Endothelial cell of umbilical vein (primary cell): ENCODE results near the gene CCDC9B. TPM values are rescaled to one million over a fixed set of nuclear protein-coding genes. Genes with fewer than 3 reads are reported as not detected.

Source experiments
- BruUV-seq: library from RNA; stranded (reverse); fragments of 400-500 nt; replicated peaks from 2 replicates; lab custom pipeline; 2021; lab: Mats Ljungman, UMichigan
- CTCF ChIA-PET: fragments of 300-600, 350-600 bp; sonication (Branson Sonifier 250); formaldehyde crosslinking; loops from one replicate; lab custom pipeline; 2021; ENCODE audit warnings: antibody characterized with exemption, inconsistent platforms; lab: Charles Lee
- POLR2A ChIA-PET: fragments of 300-600, 350-600 bp; sonication (Branson Sonifier 250); formaldehyde crosslinking; loops from one replicate; lab custom pipeline; 2021; ENCODE audit warnings: antibody characterized with exemption, inconsistent platforms; lab: Charles Lee
- DNase-seq: peaks from one replicate; pipeline ENCODE4 v3.0.0-alpha.2; 2011; ENCODE audit warnings: low read depth, low spot score
- FAIRE-seq: peaks from 2 replicates; lab custom pipeline; 2011; peaks lifted over from hg19 to GRCh38; lab: Jason Lieb, UNC
- H2AFZ ChIP-seq: 2 replicates; pipeline ENCODE4 v1.6.0; 2012; ENCODE audit warnings: low read depth, low read length, control low read depth, inconsistent platforms
- H3K27ac ChIP-seq: 2 replicates; pipeline ENCODE4 v1.5.1; 2011; ENCODE audit warnings: low read depth, mild to moderate bottlenecking, control low read depth, low read length, moderate library complexity; ENCODE audit not compliant: insufficient read depth
- H3K27me3 ChIP-seq, 2 experiments: 2 replicates each; pipeline versions ENCODE4 v1.6.0 to v1.6.1; 2011; ENCODE audit warnings: low read length in 2 of 2, mixed read lengths in 1 of 2; ENCODE audit not compliant: control insufficient read depth in 2 of 2, insufficient read depth in 2 of 2
- H3K36me3 ChIP-seq, 2 experiments: 2 replicates in 1 of 2; 3 replicates in 1 of 2; pipeline ENCODE4 v1.5.1; 2011; ENCODE audit warnings: low read length in 2 of 2, mild to moderate bottlenecking in 1 of 2, moderate library complexity in 1 of 2; ENCODE audit not compliant: control insufficient read depth in 2 of 2, insufficient read depth in 2 of 2; ENCODE audit errors: extremely low read depth in 1 of 2
- H3K4me1 ChIP-seq: 3 replicates; pipeline ENCODE4 v1.5.1; 2011; ENCODE audit warnings: mild to moderate bottlenecking, low read length; ENCODE audit not compliant: control insufficient read depth, insufficient read depth; ENCODE audit errors: extremely low read depth
- H3K4me2 ChIP-seq: 2 replicates; pipeline ENCODE4 v1.6.1; 2011; ENCODE audit warnings: low read length, control low read depth, mixed read lengths; ENCODE audit not compliant: insufficient read depth
- H3K4me3 ChIP-seq, 3 experiments: fragments of 200-600 bp in 1 of 3; sonication (generic), shearing (Covaris generic) in 1 of 3; replicated peaks in 1 of 3; 2 replicates each; pipeline ENCODE4 v1.5.1; 2011 to 2016; ENCODE audit warnings: control low read depth in 3 of 3, low read length in 3 of 3, mild to moderate bottlenecking in 2 of 3, inconsistent platforms in 1 of 3, low read depth in 1 of 3, moderate library complexity in 1 of 3; ENCODE audit not compliant: insufficient read depth in 1 of 3
- H3K79me2 ChIP-seq: 2 replicates; pipeline ENCODE4 v1.6.0; 2012; ENCODE audit warnings: low read length, inconsistent platforms; ENCODE audit not compliant: control insufficient read depth, insufficient read depth
- H3K9ac ChIP-seq: replicated peaks from 2 replicates; pipeline ENCODE3; 2011; ENCODE audit warnings: low read length, control low read depth; ENCODE audit not compliant: insufficient read depth; ENCODE audit errors: extremely low read depth
- H3K9me1 ChIP-seq: replicated peaks from 3 replicates; pipeline ENCODE4 v1.6.0; 2011; ENCODE audit warnings: mild to moderate bottlenecking, low read length; ENCODE audit not compliant: control insufficient read depth, insufficient read depth; ENCODE audit errors: extremely low read depth
- H3K9me3 ChIP-seq: replicated peaks from 2 replicates; pipeline ENCODE4 v1.5.1; 2012; ENCODE audit warnings: low read length, inconsistent platforms; ENCODE audit not compliant: control insufficient read depth, insufficient read depth
- H4K20me1 ChIP-seq: replicated peaks from 2 replicates; pipeline ENCODE3; 2011; ENCODE audit warnings: mild to moderate bottlenecking, low read length; ENCODE audit not compliant: control insufficient read depth, insufficient read depth; ENCODE audit errors: extremely low read depth
- EZH2 ChIP-seq: IDR thresholded peaks from 2 replicates; pipeline ENCODE4 v1.6.1; 2012; ENCODE audit warnings: borderline replicate concordance, low read depth, mild to moderate bottlenecking, moderate library complexity, low read length, inconsistent platforms; ENCODE audit not compliant: severe bottlenecking
- FOS ChIP-seq: IDR thresholded peaks from 2 replicates; pipeline ENCODE4 v1.6.1; 2011; ENCODE audit warnings: mild to moderate bottlenecking, low read length, moderate library complexity, borderline replicate concordance; ENCODE audit not compliant: insufficient read depth
- GATA2 ChIP-seq: IDR thresholded peaks from 2 replicates; pipeline ENCODE4 v1.7.0; 2011; ENCODE audit warnings: low read depth, mild to moderate bottlenecking, moderate library complexity, mixed read lengths, low read length; ENCODE audit not compliant: insufficient read length, insufficient read depth
- JUN ChIP-seq: IDR thresholded peaks from 2 replicates; pipeline ENCODE4 v1.6.1; 2011; ENCODE audit warnings: borderline replicate concordance, low read depth; ENCODE audit not compliant: insufficient read length, insufficient read depth
- MAX ChIP-seq: IDR thresholded peaks from 2 replicates; pipeline ENCODE4 v1.6.1; 2011; ENCODE audit not compliant: insufficient read depth, insufficient read length
- MYC ChIP-seq: IDR thresholded peaks from one replicate; pipeline ENCODE4 v1.6.1; 2011; ENCODE audit warnings: mild to moderate bottlenecking, low read depth, low read length
- POLR2A ChIP-seq: IDR thresholded peaks from 2 replicates; pipeline ENCODE4 v1.6.1; 2012; ENCODE audit warnings: low read depth, mild to moderate bottlenecking, control low read depth, low read length
- POLR2AphosphoS5 ChIP-seq: IDR thresholded peaks from 2 replicates; pipeline ENCODE4 v1.6.1; 2012; ENCODE audit warnings: low read depth, mild to moderate bottlenecking, control low read depth, low read length, moderate library complexity; ENCODE audit not compliant: insufficient read depth
- dilution Hi-C: fragments of 300-500 bp; cut with MboI; formaldehyde crosslinking; loops from one replicate; pipeline ENCODE4 v1.15.0; 2019; ENCODE audit warnings: low sequenced_read_pairs; ENCODE audit not compliant: extremely low pct_ligation_motif_present
- intact Hi-C: fragments of 100-400 bp; cut with micrococcal nuclease; formaldehyde crosslinking; loops from one replicate; pipeline ENCODE4 v1.10.0; 2022
- polyA plus RNA-seq, 4 experiments: library from polyadenylated mRNA; depleted of rRNA in 3 of 4; stranded (reverse) in 3 of 4; unstranded in 1 of 4; fragments of >200 nt; gene quantifications; 2 replicates each; pipeline versions ENCODE4 v1.2.1 to v1.2.3, GENCODE V29; 2011 to 2012; ENCODE audit warnings: missing spikeins in 1 of 4
- total RNA-seq: library from RNA; stranded (reverse); gene quantifications from 2 replicates; pipeline ENCODE4 v1.2.3, GENCODE V29; 2021
- TF ChIP-seq, protein P1 (sequence below), 2 donors: IDR thresholded peaks; 1 replicate in 1 of 2; 2 replicates in 1 of 2; pipeline ENCODE4 v1.5.1; 2011; ENCODE audit warnings: low read length in 2 of 2, mild to moderate bottlenecking in 2 of 2, moderate library complexity in 2 of 2, control low read depth in 1 of 2, inconsistent platforms in 1 of 2, low read depth in 1 of 2; ENCODE audit not compliant: insufficient read depth in 1 of 2; ENCODE audit errors: extremely low read depth in 1 of 2

The CCDC9B gene
- total and polyA plus RNA-seq, 2 donors (not counting 3 experiments of a cell fraction or from before 2014, with no cell fraction given) = 7.6 to 46.0 TPM

DNA sequence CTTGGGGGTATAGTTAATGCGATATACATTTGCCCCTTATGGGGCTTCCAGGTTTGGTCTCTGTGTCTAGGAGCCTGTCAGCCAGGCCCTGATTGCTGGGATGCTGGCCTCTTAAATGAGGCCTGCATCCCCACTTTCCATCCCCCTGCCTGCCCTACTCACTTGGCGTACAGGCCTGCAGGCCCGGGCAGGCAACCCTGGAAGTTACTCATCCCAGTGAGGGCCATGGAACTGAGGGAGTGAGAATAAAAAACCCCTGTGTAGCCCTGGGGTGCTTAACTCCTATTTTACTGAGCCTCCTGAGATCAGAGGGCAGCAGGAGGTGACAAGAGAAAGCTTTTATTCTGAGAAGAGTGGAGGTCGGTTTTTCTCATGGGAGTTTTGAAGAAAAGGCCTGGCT lies 19.3 kb upstream of the CCDC9B start:
- ChIA-PET POLR2A (no interaction called here), CTCF (no interaction called here)
- TF ChIP-seq GATA2 (no peak), JUN (no peak), POLR2AphosphoS5 (no peak), FOS (no peak), MYC (no peak), EZH2 (no peak), POLR2A (no peak), MAX (no peak)
- TF ChIP-seq, protein P1, sequence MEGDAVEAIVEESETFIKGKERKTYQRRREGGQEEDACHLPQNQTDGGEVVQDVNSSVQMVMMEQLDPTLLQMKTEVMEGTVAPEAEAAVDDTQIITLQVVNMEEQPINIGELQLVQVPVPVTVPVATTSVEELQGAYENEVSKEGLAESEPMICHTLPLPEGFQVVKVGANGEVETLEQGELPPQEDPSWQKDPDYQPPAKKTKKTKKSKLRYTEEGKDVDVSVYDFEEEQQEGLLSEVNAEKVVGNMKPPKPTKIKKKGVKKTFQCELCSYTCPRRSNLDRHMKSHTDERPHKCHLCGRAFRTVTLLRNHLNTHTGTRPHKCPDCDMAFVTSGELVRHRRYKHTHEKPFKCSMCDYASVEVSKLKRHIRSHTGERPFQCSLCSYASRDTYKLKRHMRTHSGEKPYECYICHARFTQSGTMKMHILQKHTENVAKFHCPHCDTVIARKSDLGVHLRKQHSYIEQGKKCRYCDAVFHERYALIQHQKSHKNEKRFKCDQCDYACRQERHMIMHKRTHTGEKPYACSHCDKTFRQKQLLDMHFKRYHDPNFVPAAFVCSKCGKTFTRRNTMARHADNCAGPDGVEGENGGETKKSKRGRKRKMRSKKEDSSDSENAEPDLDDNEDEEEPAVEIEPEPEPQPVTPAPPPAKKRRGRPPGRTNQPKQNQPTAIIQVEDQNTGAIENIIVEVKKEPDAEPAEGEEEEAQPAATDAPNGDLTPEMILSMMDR (IDR thresholded peaks at IDR 0.05; ENCODE audit: extremely low read depth in 1 of 2, insufficient read depth in 1 of 2, low read depth in 1 of 2, low read length in 2 of 2) = no peak
- no peaks in the 10 kb centered on the region for H4K20me1 ChIP-seq
- no peak for FAIRE-seq
- H3K4me1 ChIP-seq = peaks cover 8% of the 10 kb centered on the region
- H3K9ac ChIP-seq = no peak overlapping the region
- no peak for DNase-seq
- no peaks in the 10 kb centered on the region for H3K9me3 ChIP-seq
- H3K36me3 ChIP-seq = no peaks in the 10 kb centered on the region
- H3K79me2 ChIP-seq = no peaks in the 10 kb centered on the region
- no peak overlapping the region for H3K4me2 ChIP-seq
- dilution Hi-C loops (no loop called here), intact Hi-C loops (no loop called here)
- H3K27me3 ChIP-seq = peaks cover 6 to 9% of the 10 kb centered on the region in 2 experiments
- H3K27ac ChIP-seq = no peak overlapping the region
- no peak overlapping the region for H3K4me3 ChIP-seq
- no peak overlapping the region for H2AFZ ChIP-seq
- BruUV-seq = no TSS peak
- H3K9me1 ChIP-seq = no peaks in the 10 kb centered on the region
